ENCODE results near the gene SRP54.

DNA sequence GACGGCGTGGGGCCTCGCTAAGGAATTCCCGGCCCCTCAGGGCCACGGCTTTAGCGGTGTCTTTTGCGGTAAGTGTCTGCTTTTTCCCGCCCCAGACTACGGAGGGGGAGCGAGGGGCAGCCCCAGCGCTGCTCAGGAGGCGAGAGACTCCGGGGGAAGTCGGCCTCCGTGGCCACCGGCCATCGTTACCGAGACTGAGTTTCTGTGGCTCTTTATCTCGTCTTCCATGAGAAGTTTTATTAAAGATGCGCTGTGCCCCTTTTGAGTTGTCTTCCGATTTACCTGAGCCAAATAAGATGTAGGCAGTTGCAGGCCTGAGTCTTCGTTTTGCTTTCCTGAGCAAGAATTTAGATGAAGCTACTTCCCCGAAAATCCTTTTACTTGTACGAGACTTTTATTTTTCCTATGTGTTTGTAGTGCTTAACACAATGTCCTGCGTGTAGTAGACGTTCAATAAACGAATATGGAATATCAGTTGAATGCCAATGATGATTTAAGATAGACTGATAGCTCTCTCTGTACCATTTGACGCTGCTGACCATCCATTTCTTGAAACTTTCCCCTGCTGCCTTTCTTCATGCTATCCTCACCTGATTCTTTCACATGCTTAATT is 462 bp downstream of the SRP54 start:
- TF ChIP-seq ATF6 (CRISPR knock-in tag; conservative IDR thresholded peaks at IDR 0.05) (no peak), CEBPB (IDR thresholded peaks at IDR 0.05; ENCODE audit: borderline replicate concordance, low read depth, low read length) (no peak), MTA1 (CRISPR knock-in tag; IDR thresholded peaks at IDR 0.05; ENCODE audit: borderline replicate concordance) (no peak; the same call in 1 of the 2 replicates), CHD2 (IDR thresholded peaks at IDR 0.05; ENCODE audit: low read depth, low read length) (no peak), PBX3 (CRISPR knock-in tag; IDR thresholded peaks at IDR 0.05; ENCODE audit: borderline replicate concordance) (peak; percentile 82; the same call in 1 of the 2 replicates), ZNF577 (CRISPR knock-in tag; IDR thresholded peaks at IDR 0.05; ENCODE audit: borderline replicate concordance, low read depth) (no peak), AKNA (CRISPR knock-in tag; IDR thresholded peaks at IDR 0.05; ENCODE audit: borderline replicate concordance) (0 out of 2 replicates have a peak, but pooled peaks have one; percentile 8)
- TF ChIP-seq, protein P1, sequence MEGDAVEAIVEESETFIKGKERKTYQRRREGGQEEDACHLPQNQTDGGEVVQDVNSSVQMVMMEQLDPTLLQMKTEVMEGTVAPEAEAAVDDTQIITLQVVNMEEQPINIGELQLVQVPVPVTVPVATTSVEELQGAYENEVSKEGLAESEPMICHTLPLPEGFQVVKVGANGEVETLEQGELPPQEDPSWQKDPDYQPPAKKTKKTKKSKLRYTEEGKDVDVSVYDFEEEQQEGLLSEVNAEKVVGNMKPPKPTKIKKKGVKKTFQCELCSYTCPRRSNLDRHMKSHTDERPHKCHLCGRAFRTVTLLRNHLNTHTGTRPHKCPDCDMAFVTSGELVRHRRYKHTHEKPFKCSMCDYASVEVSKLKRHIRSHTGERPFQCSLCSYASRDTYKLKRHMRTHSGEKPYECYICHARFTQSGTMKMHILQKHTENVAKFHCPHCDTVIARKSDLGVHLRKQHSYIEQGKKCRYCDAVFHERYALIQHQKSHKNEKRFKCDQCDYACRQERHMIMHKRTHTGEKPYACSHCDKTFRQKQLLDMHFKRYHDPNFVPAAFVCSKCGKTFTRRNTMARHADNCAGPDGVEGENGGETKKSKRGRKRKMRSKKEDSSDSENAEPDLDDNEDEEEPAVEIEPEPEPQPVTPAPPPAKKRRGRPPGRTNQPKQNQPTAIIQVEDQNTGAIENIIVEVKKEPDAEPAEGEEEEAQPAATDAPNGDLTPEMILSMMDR (CRISPR knock-in tag; IDR thresholded peaks at IDR 0.05), result no peak
